Right cardiac atrium (tissue), 5 donors: ENCODE data around the gene HSD17B14. TPM values are rescaled to one million over a fixed set of nuclear protein-coding genes. Genes with fewer than 3 reads are reported as not detected.

Source experiments
- ATAC-seq, 2 donors: fragments of 200-7000 bp; cut with Tn5 transposase; one replicate each; pipeline versions ENCODE4 v1.8.0 to v1.9.1; 2020; ENCODE audit warnings: moderate library complexity in 2 of 2, mild to moderate bottlenecking in 1 of 2
- DNase-seq, 3 donors: peaks; one replicate each; pipeline ENCODE4 v3.0.0-alpha.2; 2020
- H3K27ac ChIP-seq: one replicate; pipeline ENCODE4 v1.5.1; 2013; ENCODE audit warnings: mild to moderate bottlenecking, low read length, control low read depth, moderate library complexity
- H3K27me3 ChIP-seq: one replicate; pipeline ENCODE4 v1.6.1; 2013; ENCODE audit not compliant: control insufficient read depth, insufficient read depth
- H3K4me1 ChIP-seq: one replicate; pipeline ENCODE4 v1.6.1; 2013; ENCODE audit warnings: low read length; ENCODE audit not compliant: control insufficient read depth, insufficient read depth
- H3K4me3 ChIP-seq: one replicate; pipeline ENCODE4 v1.5.1; 2013; ENCODE audit warnings: low read length, control low read depth
- H3K9me3 ChIP-seq: one replicate; pipeline ENCODE4 v1.6.1; 2013; ENCODE audit warnings: low read length; ENCODE audit not compliant: control insufficient read depth
- WGBS: extraction: QIAGEN DNeasy Blood & Tissue Kit; methylation state at CpG from one replicate; pipeline ENCODE4 v1.1.7; 2013; 5-methylcytosine and 5-hydroxymethylcytosine counted together
- intact Hi-C, 4 donors: fragments of 100-400 bp; cut with DNase I; formaldehyde crosslinking; loops; one replicate each; pipeline versions ENCODE4 v1.11.0 to v1.14.0; 2022 to 2023
- polyA plus RNA-seq: library from polyadenylated mRNA; stranded (reverse); fragments of 200-250 nt; gene quantifications from one replicate; pipeline ENCODE4 v1.2.3, GENCODE V29; 2013
- total RNA-seq, 4 donors: library from RNA; stranded (reverse); fragmentation: NEBNext Ultra II Directional; extraction: Animal tissue kit (Norgen Biotek cat#: 25700); gene quantifications; one replicate each; pipeline ENCODE4 v1.2.1, GENCODE V29; 2021
- donor health status: healthy with polysubstance abuse.
- donor health status: DM: no; HTN: yes; CAD: no.
- donor health status: DM: no; HTN: no; CAD: no.
- donor health status: DM: no; HTN: yes; CAD: no; lungs with severe emphysema.
- donor health status: DM: yes; HTN: yes; CAD: no.

Gene HSD17B14
- total and polyA plus RNA-seq, 5 donors, result 4.0 to 7.6 (median 4.9) TPM

DNA sequence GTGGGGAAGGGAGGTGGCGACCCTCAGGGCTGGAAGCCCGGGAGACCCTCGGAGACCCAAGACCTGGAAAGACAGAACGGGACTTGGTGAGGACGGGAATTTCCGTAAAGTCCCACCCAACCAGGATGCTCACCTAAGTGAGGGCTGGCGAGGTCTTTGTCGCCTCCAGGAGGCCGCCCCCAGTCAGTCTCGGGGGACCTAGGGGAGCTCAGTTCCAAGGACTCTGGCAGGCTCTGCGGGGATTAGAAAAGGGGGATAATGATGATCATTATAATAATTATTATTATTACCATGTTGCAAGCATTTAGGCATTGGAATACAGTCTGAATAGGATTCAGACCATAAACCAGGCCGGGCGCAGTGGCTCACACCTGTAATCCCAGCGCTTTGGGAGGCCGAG, 9.1 kb upstream of the HSD17B14 start:
- 93% methylated on average over 15 of the region's 15 CpGs for WGBS
- intact Hi-C loops, result no loop called here

DNA sequence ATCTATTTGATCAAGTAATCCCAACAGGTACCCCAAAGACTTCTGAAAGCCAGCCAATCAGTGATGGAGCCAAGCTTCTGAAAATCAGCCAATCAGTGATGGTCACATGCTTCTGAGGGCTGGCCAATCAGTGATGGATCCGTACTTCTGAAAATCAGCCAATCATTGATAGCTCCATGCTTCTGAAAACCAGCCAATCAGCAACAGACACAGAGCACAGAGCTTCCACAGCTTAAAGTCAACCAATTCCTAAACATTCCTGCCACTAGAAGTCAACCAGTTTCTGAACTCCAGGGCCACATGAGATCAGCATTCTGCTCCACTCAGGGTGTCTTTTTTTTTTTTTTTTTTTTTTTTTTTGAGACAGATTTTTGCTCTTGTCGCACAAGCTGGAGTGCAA, 8.2 kb upstream of the HSD17B14 start:
- 64% methylated on average over 2 of the region's 2 CpGs for WGBS
- Histone ChIP-seq H3K4me1 (no peaks in the 10 kb centered on the region), H3K4me3 (no peak overlapping the region), H3K27me3 (no peaks in the 10 kb centered on the region), H3K9me3 (no peaks in the 10 kb centered on the region), H3K27ac (no peak overlapping the region)
- intact Hi-C loops, result loop anchor here in 1 of 4 donors (5.0 kb wide), 1 partner anchor 57 kb away; no protein-coding TSS in a partner anchor
- DNase-seq (no peak), ATAC-seq (no peak)

More for the DNA sequence above, 9.1 kb upstream of the HSD17B14 start:
- no peak for DNase-seq
- Histone ChIP-seq H3K27ac (no peak overlapping the region), H3K9me3 (no peaks in the 10 kb centered on the region), H3K27me3 (no peaks in the 10 kb centered on the region), H3K4me3 (no peak overlapping the region), H3K4me1 (no peaks in the 10 kb centered on the region)
- no peak for ATAC-seq

DNA sequence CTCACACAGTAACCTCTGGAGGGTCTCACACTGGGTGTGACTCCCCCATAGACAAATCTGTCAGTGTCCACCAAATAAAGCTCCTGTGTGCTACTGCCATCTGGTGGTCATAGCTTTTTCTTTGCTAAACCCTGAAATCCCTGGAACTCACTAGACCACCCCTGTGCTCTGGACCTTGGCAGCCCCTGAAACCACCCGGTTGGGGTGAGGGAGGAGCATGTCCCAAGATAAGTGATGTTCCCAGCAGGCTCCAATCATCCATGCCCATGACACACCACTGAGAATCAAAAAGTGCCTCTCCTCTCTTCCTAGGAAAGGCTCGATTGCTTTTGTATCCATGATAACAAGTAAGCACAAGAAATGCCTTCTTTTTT, 6.5 kb upstream of the HSD17B14 start:
- 43% methylated on average over 2 of the region's 2 CpGs for WGBS
- Histone ChIP-seq H3K27me3 (no peaks in the 10 kb centered on the region), H3K27ac (no peak overlapping the region), H3K9me3 (no peaks in the 10 kb centered on the region), H3K4me3 (no peak overlapping the region), H3K4me1 (no peaks in the 10 kb centered on the region)
- intact Hi-C loops, result loop anchor here in 2 of 4 donors (2.0 to 5.0 kb wide), 2 partner anchors 54 to 55 kb away; no protein-coding TSS in a partner anchor
- DNase-seq, result no peak
- ATAC-seq, result peak; percentile 46 to 57

DNA sequence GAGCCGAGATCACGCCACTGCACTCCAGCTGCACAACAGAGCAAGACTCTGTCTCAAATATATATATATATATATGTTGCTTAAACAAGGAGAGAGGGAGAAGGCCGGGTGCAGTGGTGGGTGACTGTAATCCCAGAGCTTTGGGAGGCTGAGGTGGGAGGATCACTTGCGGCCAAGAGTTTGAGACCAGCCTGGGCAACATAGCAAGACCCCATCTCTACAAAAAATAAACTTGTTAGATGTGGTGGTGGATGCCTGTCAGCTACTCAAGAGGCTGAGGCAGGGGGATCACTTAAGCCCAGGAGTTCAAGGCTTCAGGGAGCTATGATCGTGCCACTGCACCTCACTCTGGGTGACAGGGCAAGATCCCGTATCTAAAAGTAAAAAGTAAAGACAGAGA, 5.3 kb upstream of the HSD17B14 start:
- 91% methylated on average over 6 of the region's 6 CpGs for WGBS
- no peaks in the 10 kb centered on the region for H3K4me1 ChIP-seq
- no peaks in the 10 kb centered on the region for H3K9me3 ChIP-seq
- intact Hi-C loops, result loop anchor here in 1 of 4 donors (5.0 kb wide), 1 partner anchor 54 kb away; no protein-coding TSS in a partner anchor
- H3K4me3 ChIP-seq, result no peak overlapping the region
- no peaks in the 10 kb centered on the region for H3K27me3 ChIP-seq
- DNase-seq (no peak), ATAC-seq (no peak)
- H3K27ac ChIP-seq, result no peak overlapping the region

DNA sequence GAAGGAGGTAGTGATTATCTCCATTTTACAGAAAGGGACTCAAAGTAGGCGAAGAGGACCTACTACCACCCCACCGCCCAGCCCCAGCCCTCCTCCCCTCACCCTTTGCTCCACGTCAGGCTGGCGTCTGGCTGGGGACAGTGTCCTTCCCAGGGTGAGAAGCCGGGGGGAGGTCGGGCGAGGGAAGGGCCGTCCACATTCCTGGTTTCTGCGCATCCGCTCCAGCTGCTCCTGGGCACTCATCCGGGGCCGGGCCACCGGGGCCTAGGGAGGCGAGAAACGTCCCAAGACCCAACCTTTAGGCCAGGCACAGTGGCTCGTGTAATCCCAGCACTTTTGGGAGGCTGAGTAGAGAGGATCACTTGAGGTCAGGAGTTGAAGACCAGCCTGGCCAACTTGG, 4.8 kb upstream of the HSD17B14 start:
- Histone ChIP-seq H3K4me1 (no peaks in the 10 kb centered on the region), H3K9me3 (no peaks in the 10 kb centered on the region), H3K27me3 (no peaks in the 10 kb centered on the region), H3K4me3 (no peak overlapping the region), H3K27ac (no peak overlapping the region)
- 92% methylated on average over 16 of the region's 16 CpGs for WGBS
- intact Hi-C loops, result loop anchor here in 1 of 4 donors (5.0 kb wide), 1 partner anchor 54 kb away; no protein-coding TSS in a partner anchor
- DNase-seq (peak in 1 of 3 donors; percentile 61), ATAC-seq (no peak)

DNA sequence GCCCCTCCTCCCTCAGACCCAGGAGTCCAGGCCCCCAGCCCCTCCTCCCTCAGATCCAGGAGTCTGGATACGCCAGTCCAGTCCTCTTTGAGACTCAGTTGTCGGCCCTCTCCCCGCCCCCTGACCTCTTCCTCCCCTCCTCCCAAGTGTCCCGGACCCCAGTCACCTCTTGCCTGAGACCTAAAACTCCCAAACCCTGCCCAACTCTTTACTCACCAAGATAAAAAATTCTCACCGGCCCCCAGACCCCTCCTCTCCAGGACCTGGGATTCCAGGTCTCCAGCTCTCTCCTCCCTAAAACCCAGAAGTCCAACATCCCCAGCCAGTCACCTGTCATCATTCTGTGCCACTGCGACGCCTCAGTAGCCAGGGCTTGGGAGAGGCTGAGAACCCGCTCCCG, 1.4 kb upstream of the HSD17B14 start:
- ATAC-seq, result no peak
- no peak overlapping the region for H3K27ac ChIP-seq
- no peaks in the 10 kb centered on the region for H3K4me1 ChIP-seq
- intact Hi-C loops, result loop anchor here (2.0 to 10.0 kb wide), 4 partner anchors 40 to 193 kb away; partner anchors contain the start of gene CA11 (in 3 of the 4)
- no peak overlapping the region for H3K4me3 ChIP-seq
- peak in 1 of 3 donors; percentile 64 for DNase-seq
- no peaks in the 10 kb centered on the region for H3K27me3 ChIP-seq
- no peaks in the 10 kb centered on the region for H3K9me3 ChIP-seq
- 66% methylated on average over 9 of the region's 9 CpGs for WGBS

DNA sequence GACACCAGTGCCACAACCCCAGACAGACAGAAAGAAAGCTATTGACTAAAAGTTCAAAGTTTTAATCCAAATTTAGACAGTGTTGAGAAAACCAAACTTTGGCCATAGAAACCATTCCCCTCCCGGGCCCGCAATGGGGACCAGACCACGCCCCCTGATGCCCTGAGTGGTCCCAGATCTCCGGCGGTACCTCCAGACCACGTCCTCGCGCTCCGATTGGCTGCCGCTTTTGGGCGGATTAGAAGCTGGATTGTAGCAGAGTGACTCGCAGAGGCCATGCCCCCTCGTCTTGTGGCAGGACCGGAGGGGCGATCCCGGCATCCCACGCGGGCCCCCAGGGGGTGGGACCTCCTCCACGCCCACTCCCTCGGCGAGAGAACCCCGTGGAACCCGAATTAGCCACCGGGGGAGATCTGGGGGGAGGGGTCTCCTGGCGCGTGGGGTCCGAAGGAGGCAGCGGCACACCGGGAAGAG, 797 bp upstream of the HSD17B14 start:
- H3K4me1 ChIP-seq, result no peaks in the 10 kb centered on the region
- 11% methylated on average over 29 of the region's 29 CpGs for WGBS
- no peaks in the 10 kb centered on the region for H3K27me3 ChIP-seq
- no peaks in the 10 kb centered on the region for H3K9me3 ChIP-seq
- H3K27ac ChIP-seq, result no peak overlapping the region
- DNase-seq (peak; percentile 92 to 96 (median 95)), ATAC-seq (peak; percentile 95)
- intact Hi-C loops, result loop anchor here (2.0 to 10.0 kb wide), 4 partner anchors 40 to 192 kb away; partner anchors contain the start of gene CA11 (in 3 of the 4)
- peak overlapping the region; percentile 13 for H3K4me3 ChIP-seq

DNA sequence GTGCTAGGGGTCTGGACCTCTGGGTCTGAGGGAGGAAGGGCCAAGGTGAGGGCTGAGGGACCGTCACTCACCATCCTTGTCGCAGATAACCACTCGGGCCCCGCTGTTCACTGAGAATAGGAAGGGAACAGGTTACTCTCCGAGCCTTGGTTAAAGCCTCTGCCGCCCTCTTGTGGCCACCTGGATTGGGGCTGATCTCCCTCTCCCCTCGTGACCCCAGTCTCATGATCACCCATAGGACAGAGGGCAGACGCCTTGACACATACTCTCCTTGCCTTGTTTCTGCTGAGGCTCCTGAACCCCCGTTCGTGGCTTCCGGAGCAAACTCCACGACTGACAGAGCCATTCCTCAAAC, 580 bp downstream of the HSD17B14 start:
- WGBS, result 6% methylated on average over 12 of the region's 12 CpGs
- H3K9me3 ChIP-seq, result no peaks in the 10 kb centered on the region
- peak overlapping the region; percentile 37 for H3K4me3 ChIP-seq
- H3K27me3 ChIP-seq, result no peaks in the 10 kb centered on the region
- H3K4me1 ChIP-seq, result no peaks in the 10 kb centered on the region
- ATAC-seq (peak; percentile 90 to 91), DNase-seq (peak; percentile 91 to 98 (median 96))
- no peak overlapping the region for H3K27ac ChIP-seq
- intact Hi-C loops, result loop anchor here (2.0 to 10.0 kb wide), 4 partner anchors 38 to 191 kb away; partner anchors contain the start of gene CA11 (in 3 of the 4)

DNA sequence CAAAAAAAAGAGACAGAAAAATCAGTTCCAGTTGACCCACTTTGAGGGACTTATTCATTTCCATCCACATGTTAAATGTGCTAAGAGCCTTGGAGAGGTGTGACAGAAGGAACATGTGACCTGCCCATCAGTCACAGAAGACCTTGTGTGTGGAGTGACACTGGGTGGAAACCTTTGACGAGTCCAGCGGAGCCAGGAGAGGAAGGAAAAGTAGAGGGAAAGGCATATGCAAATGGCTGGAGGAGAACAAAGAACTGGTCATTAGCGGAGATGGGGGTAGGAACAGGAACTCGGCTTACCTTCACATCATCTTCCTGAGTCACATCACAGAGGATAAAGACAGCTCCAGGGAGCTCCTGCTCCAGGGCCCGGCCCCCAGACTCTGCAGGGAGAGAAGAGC, 2.3 kb downstream of the HSD17B14 start:
- Histone ChIP-seq H3K9me3 (no peaks in the 10 kb centered on the region), H3K27ac (no peak overlapping the region), H3K4me3 (no peak overlapping the region), H3K4me1 (no peaks in the 10 kb centered on the region), H3K27me3 (no peaks in the 10 kb centered on the region)
- ATAC-seq (no peak), DNase-seq (no peak)
- 76% methylated on average over 5 of the region's 5 CpGs for WGBS
- intact Hi-C loops, result loop anchor here in 2 of 4 donors (10.0 kb wide), 1 partner anchor 189 kb away; the partner anchor contains the start of gene CA11 (in 2 of the 2)

DNA sequence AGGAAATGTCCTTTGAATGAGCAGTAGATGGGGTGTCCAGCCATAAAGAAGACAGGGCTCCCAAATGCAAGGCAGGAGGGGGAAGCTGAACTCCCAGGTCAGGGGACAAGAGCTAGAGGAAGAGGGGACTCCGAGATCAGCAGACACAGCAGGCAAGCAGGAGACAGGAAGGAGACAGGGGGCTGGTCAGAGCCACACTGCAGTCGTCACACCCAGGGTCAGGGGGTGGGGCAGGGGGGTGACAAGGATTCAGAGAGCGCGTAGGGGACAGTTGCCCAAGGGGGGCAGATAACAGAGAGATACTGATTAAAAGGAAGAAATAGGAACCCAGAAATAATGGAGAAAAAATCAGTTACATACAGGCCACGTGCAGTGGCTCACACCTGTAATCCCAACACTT, 3.2 kb downstream of the HSD17B14 start:
- intact Hi-C loops, result loop anchor here in 2 of 4 donors (10.0 kb wide), 1 partner anchor 188 kb away; the partner anchor contains the start of gene CA11 (in 2 of the 2)
- ATAC-seq (no peak), DNase-seq (no peak)
- H3K9me3 ChIP-seq, result no peaks in the 10 kb centered on the region
- no peak overlapping the region for H3K27ac ChIP-seq
- no peak overlapping the region for H3K4me3 ChIP-seq
- WGBS, result 63% methylated on average over 5 of the region's 5 CpGs
- no peaks in the 10 kb centered on the region for H3K27me3 ChIP-seq
- H3K4me1 ChIP-seq, result no peaks in the 10 kb centered on the region

DNA sequence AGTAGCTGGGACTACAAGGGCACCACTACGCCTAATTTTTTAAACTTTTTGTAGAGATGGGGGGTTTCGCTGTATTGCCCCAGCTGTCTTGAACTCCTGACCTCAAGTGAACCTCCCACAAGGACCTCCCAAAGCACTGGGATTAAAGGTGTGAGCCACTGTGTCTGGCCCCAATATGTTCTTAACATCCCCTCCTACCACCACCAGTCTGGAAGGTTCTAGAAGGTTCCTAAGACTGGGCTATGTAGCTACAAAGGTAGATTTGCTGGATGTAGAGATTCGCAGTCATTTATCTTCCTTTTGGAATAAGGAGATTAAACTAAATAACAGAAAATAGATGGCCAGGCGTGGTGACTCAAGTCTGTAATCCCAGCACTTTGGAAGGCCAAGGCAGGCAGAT, 5.3 kb downstream of the HSD17B14 start:
- ATAC-seq (no peak), DNase-seq (no peak)
- whole genome bisulfite sequencing, result 94% methylated on average over 4 of the region's 4 CpGs
- H3K27ac ChIP-seq, result no peak overlapping the region
- no peaks in the 10 kb centered on the region for H3K4me1 ChIP-seq
- intact Hi-C loops, result loop anchor here in 2 of 4 donors (10.0 kb wide), 1 partner anchor 186 kb away; the partner anchor contains the start of gene CA11 (in 2 of the 2)
- no peak overlapping the region for H3K4me3 ChIP-seq
- H3K27me3 ChIP-seq, result no peaks in the 10 kb centered on the region
- no peaks in the 10 kb centered on the region for H3K9me3 ChIP-seq
